Lung (tissue), 12 donors: ENCODE results near the gene S100A14. TPM values are rescaled to one million over a fixed set of nuclear protein-coding genes. Genes with fewer than 3 reads are reported as not detected.

Source experiments
- ATAC-seq: fragments of 200-7000 bp; cut with Tn5 transposase; one replicate; pipeline ENCODE4 v1.9.1; 2020; ENCODE audit warnings: moderate number of reproducible peaks; ENCODE audit not compliant: insufficient read depth, low FRiP score
- DNase-seq, 3 donors: peaks; one replicate each; pipeline ENCODE4 v3.0.0-alpha.2; 2013 to 2017
- H3K27ac ChIP-seq, 2 donors: one replicate each; pipeline ENCODE4 v1.5.1; 2013; ENCODE audit warnings: mild to moderate bottlenecking in 2 of 2, moderate library complexity in 2 of 2, control low read depth in 1 of 2, inconsistent platforms in 1 of 2, low read depth in 1 of 2, low read length in 1 of 2
- H3K27me3 ChIP-seq, 3 donors: one replicate each; pipeline ENCODE4 v1.5.1; 2013; ENCODE audit warnings: low read length in 2 of 3; ENCODE audit not compliant: control insufficient read depth in 3 of 3, insufficient read depth in 3 of 3
- H3K36me3 ChIP-seq, 4 donors: one replicate each; pipeline ENCODE4 v1.5.1; 2013; ENCODE audit warnings: low read length in 4 of 4, mild to moderate bottlenecking in 1 of 4, moderate library complexity in 1 of 4; ENCODE audit not compliant: control insufficient read depth in 4 of 4, insufficient read depth in 4 of 4
- H3K4me1 ChIP-seq, 5 donors: one replicate each; pipeline ENCODE4 v1.5.1; 2013; ENCODE audit warnings: low read length in 5 of 5, mild to moderate bottlenecking in 2 of 5, moderate library complexity in 1 of 5; ENCODE audit not compliant: control insufficient read depth in 5 of 5, insufficient read depth in 5 of 5
- H3K4me3 ChIP-seq: one replicate; pipeline ENCODE4 v1.5.1; 2013; ENCODE audit warnings: mild to moderate bottlenecking, control low read depth, moderate library complexity
- H3K9ac ChIP-seq, 2 donors: one replicate each; pipeline ENCODE4 v1.5.1; 2013; ENCODE audit warnings: low read length in 2 of 2, control low read depth in 1 of 2; ENCODE audit not compliant: insufficient read depth in 1 of 2
- H3K9me3 ChIP-seq, 4 donors: one replicate each; pipeline ENCODE4 v1.5.1; 2013; ENCODE audit warnings: low read length in 3 of 4, mild to moderate bottlenecking in 1 of 4, moderate library complexity in 1 of 4; ENCODE audit not compliant: control insufficient read depth in 4 of 4, insufficient read depth in 3 of 4
- CTCF ChIP-seq: IDR thresholded peaks from 2 replicates; pipeline ENCODE4 v1.5.1; 2012; ENCODE audit warnings: mild to moderate bottlenecking; ENCODE audit errors: control extremely low read depth, extremely low read depth
- WGBS, 2 donors: extraction: QIAGEN DNeasy Blood & Tissue Kit; methylation state at CpG; one replicate each; pipeline ENCODE4 v1.1.7; 2013; 5-methylcytosine and 5-hydroxymethylcytosine counted together
- polyA plus RNA-seq, 2 donors: library from polyadenylated mRNA; stranded (reverse); fragments of 200-250 nt; gene quantifications; one replicate each; pipeline ENCODE4 v1.2.1, GENCODE V29; 2013
- total RNA-seq, 2 donors: library from RNA; depleted of rRNA in 1 of 2; stranded (reverse); fragments of >200 nt in 1 of 2; gene quantifications; one replicate each; pipeline ENCODE4 v1.2.1, GENCODE V29; 2014 to 2021
- donor health status: control.
- donor health status: control.
- donor health status: Bipolar disorder and iron deficiency.
- donor health status: healthy.
- donor health status: DM: yes; HTN: yes; CAD: no.

Gene S100A14
- total and polyA plus RNA-seq, 4 donors = 78.5 to 326 (median 154) TPM

- no peak for TF ChIP-seq CTCF
- Histone ChIP-seq H3K27ac (peak overlapping the region in 1 of 2 donors; percentile 21), H3K4me3 (no peak overlapping the region), H3K4me1 (peaks cover 9 to 33% (median 21%) of the 10 kb centered on the region in 5 donors), H3K36me3 (peaks cover 0 to 4% (median 1%) of the 10 kb centered on the region in 4 donors), H3K9ac (no peak overlapping the region), H3K27me3 (no peaks in the 10 kb centered on the region), H3K9me3 (no peaks in the 10 kb centered on the region)
- WGBS, 2 donors = 75 to 77% methylated on average over 6 of the region's 6 CpGs
- ATAC-seq (no peak), DNase-seq (no peak)
These were observed 12.7 kb upstream of the S100A14 start for GRCh38 chr1:153628638-153629342.

- H3K4me3 ChIP-seq = peak within 1 kb of the TSS; percentile 17
- ATAC-seq = no peak
- TF ChIP-seq CTCF = no peak
- peaks cover 9 to 33% (median 21%) of the 10 kb centered on the region in 5 donors for H3K4me1 ChIP-seq
- DNase-seq = no peak
- peak within 1 kb of the TSS; percentile 88 to 95 for H3K27ac ChIP-seq
- H3K36me3 ChIP-seq = peaks cover 0 to 4% (median 1%) of the 10 kb centered on the region in 4 donors
- H3K9ac ChIP-seq = peak within 1 kb of the TSS; percentile 7 to 93
- H3K27me3 ChIP-seq = no peaks in the 10 kb centered on the region
- WGBS, 2 donors = 64 to 77% methylated on average over 10 of the region's 10 CpGs
- no peaks in the 10 kb centered on the region for H3K9me3 ChIP-seq
These were observed 11.8 kb upstream of the S100A14 start, which contains the start of gene S100A1 for GRCh38 chr1:153627715-153628626. Gene S100A1, plus strand, starts transcription at chr1:153628434. Its CDS starts 2,088 bp downstream, at chr1:153630522.

- Histone ChIP-seq H3K9me3 (no peaks in the 10 kb centered on the region), H3K4me1 (peaks cover 9 to 33% (median 21%) of the 10 kb centered on the region in 5 donors), H3K9ac (peak within 1 kb of the TSS; percentile 7 to 93), H3K36me3 (peaks cover 0 to 9% (median 1%) of the 10 kb centered on the region in 4 donors), H3K27ac (peak within 1 kb of the TSS; percentile 88 to 95), H3K27me3 (no peaks in the 10 kb centered on the region), H3K4me3 (peak within 1 kb of the TSS; percentile 49)
- WGBS, 2 donors = 9 to 47% methylated on average over 28 of the region's 28 CpGs
- peak; percentile 76 for ATAC-seq
- TF ChIP-seq CTCF = no peak
- DNase-seq = peak; percentile 90 to 95 (median 91)
These were observed 11.0 kb upstream of the S100A14 start, which contains the start of gene S100A13 for GRCh38 chr1:153626904-153627714. Gene S100A13, minus strand, starts transcription at chr1:153627505. Its CDS starts 1,033 bp downstream, at chr1:153626472.
